ENCODE data around the gene DPM1.

Gene DPM1

GRCh38 chr20:50885068-50885467 lies 73.3 kb downstream of the DPM1 start:
- Histone ChIP-seq H3K4me1 (ENCODE audit: control insufficient read depth in 1 of 2, insufficient read depth in 1 of 2, low read depth in 1 of 2, low read length in 1 of 2) (no peaks in the 10 kb centered on the region), H3K27me3 (no peaks in the 10 kb centered on the region), H3K27ac (no peak overlapping the region), H3K36me3 (peaks cover 30% of the 10 kb centered on the region), H3K9me3 (no peaks in the 10 kb centered on the region), H3K4me3 (ENCODE audit: low read depth in 1 of 2, low read length in 1 of 2) (no peak overlapping the region)
- TF ChIP-seq, protein P1, sequence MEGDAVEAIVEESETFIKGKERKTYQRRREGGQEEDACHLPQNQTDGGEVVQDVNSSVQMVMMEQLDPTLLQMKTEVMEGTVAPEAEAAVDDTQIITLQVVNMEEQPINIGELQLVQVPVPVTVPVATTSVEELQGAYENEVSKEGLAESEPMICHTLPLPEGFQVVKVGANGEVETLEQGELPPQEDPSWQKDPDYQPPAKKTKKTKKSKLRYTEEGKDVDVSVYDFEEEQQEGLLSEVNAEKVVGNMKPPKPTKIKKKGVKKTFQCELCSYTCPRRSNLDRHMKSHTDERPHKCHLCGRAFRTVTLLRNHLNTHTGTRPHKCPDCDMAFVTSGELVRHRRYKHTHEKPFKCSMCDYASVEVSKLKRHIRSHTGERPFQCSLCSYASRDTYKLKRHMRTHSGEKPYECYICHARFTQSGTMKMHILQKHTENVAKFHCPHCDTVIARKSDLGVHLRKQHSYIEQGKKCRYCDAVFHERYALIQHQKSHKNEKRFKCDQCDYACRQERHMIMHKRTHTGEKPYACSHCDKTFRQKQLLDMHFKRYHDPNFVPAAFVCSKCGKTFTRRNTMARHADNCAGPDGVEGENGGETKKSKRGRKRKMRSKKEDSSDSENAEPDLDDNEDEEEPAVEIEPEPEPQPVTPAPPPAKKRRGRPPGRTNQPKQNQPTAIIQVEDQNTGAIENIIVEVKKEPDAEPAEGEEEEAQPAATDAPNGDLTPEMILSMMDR (IDR thresholded peaks at IDR 0.05) = no peak

Data from neutrophil (primary cell).